AG04449 (cell line): Measurements from ENCODE around the gene NDE1.
"Not testable (repeated sequence)": the region's sequence is repeated elsewhere in the genome, so short reads cannot be mapped to it uniquely, and the experiment has no call there.

ENCODE experiments used
- CTCF ChIA-PET: fragments of 350-600 bp; formaldehyde crosslinking; extraction: SDS; loops from one replicate; lab custom pipeline; 2021; ENCODE audit warnings: antibody characterized with exemption; lab: Yijun Ruan, JAX
- POLR2A ChIA-PET: fragments of 400-600, 350-600 bp; formaldehyde crosslinking; extraction: SDS; loops from one replicate; lab custom pipeline; 2020; ENCODE audit warnings: antibody characterized with exemption, inconsistent platforms; lab: Yijun Ruan, JAX
- DNase-seq: peaks from one replicate; pipeline ENCODE4 v3.0.0-alpha.2; 2010; ENCODE audit warnings: low read depth, low spot score
- H3K4me3 ChIP-seq: 2 replicates; pipeline ENCODE4 v1.5.1; 2011; ENCODE audit warnings: low read depth, mild to moderate bottlenecking, control low read depth, low read length
- TF ChIP-seq, protein P1 (sequence below): IDR thresholded peaks from one replicate; pipeline ENCODE4 v1.5.1; 2011; ENCODE audit warnings: mild to moderate bottlenecking, moderate library complexity, low read length, control low read depth, inconsistent platforms; ENCODE audit not compliant: insufficient read depth; ENCODE audit errors: missing control alignments

Gene NDE1

DNA sequence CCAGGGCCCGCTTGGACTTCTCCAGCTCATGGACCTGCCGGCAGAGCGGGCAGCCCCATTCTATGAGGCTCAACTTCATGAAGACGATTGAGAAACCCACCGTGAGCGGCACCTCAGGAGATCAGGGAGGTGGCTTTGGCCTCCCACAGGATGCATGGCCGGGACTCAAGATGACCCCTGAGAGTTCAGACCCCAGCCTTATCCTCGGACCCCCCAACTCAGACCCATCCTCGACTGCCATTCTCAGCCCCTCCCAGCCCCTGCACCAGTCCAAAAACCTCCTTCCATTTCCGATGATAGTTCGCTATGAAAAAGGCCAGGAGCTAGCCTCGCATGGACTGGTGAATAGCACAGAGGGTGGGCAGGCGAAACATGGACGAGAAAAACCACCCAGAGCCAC, 71.0 kb downstream of the NDE1 start:
- ChIA-PET POLR2A (no interaction called here), CTCF (interaction anchor here (1.6 kb wide), 1 partner anchor 16 kb away, joined by 4 read pairs; no protein-coding TSS in a partner anchor)
- no peak overlapping the region for H3K4me3 ChIP-seq
- TF ChIP-seq, protein P1, sequence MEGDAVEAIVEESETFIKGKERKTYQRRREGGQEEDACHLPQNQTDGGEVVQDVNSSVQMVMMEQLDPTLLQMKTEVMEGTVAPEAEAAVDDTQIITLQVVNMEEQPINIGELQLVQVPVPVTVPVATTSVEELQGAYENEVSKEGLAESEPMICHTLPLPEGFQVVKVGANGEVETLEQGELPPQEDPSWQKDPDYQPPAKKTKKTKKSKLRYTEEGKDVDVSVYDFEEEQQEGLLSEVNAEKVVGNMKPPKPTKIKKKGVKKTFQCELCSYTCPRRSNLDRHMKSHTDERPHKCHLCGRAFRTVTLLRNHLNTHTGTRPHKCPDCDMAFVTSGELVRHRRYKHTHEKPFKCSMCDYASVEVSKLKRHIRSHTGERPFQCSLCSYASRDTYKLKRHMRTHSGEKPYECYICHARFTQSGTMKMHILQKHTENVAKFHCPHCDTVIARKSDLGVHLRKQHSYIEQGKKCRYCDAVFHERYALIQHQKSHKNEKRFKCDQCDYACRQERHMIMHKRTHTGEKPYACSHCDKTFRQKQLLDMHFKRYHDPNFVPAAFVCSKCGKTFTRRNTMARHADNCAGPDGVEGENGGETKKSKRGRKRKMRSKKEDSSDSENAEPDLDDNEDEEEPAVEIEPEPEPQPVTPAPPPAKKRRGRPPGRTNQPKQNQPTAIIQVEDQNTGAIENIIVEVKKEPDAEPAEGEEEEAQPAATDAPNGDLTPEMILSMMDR, result no peak
- no peak for DNase-seq

DNA sequence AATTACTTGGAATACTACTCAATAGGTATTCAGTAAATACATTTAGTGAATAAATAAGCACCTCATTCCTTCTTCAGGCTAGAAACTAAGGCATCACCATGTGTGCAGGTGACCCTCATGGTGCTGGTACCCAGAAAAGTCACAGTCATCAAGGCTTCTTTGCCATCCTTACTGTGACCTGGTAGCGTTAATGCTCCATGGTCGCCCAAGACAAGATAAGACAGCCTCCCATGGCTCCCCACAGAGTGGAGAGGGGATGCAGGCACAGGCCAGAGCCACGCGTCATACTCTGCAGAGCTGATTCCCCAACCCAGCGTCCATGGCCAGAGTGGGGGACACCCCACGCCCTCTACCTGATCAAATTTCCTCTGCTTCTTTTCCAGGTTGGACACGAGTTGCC, 73.8 kb downstream of the NDE1 start:
- TF ChIP-seq, protein P1, result no peak
- ChIA-PET POLR2A (no interaction called here), CTCF (no interaction called here)
- no peak overlapping the region for H3K4me3 ChIP-seq
- DNase-seq, result no peak

DNA sequence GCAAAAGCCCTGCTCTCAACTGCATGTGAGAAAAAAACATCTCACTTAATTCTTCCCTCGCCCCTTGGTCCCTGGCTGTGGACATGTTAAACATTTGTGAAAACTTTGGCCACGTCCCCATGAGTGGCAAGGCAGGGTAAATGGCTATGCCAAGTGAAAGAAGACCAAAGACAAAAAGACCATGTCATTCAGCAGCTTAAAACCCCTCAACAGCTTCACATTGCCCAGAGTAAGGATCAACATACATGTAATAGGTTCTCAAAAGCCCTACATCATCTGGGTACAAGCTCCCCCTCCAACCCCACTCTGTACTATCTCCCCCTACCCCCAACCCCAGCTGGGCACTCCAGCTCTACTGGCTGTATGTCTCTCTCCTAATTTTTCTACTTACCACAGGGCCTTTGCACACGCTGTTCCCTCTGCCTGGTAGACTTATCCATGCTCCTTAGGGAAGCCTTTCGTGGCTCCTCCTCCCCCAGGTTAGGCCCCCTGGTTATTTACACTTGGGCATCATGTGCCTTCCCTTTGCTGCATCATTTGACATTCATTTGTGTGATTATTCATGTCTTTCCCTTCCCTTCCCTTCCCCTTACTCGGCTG, 75.7 kb downstream of the NDE1 start:
- TF ChIP-seq, protein P1, result no peak
- ChIA-PET CTCF (no interaction called here), POLR2A (no interaction called here)
- DNase-seq, result no peak
- no peak overlapping the region for H3K4me3 ChIP-seq

DNA sequence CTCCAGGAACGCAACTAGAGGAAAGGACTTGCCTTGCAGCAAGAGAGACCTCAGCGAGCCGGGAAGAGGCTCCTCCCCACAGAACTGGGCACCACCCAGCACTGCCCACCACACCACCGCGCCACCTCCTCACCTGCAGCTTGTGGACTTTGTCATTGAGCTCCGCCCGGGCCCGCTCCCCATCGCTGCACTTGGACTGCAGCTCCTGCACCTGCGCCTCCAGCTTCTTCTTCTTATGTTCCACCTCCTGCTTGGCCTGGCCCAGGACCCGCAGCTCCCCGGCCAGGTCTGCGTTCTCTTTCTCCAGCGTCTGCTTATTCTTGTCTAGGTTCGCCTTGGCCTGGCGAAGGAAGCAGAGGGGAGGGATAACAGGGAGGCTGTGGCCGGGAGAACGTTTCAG, 76.7 kb downstream of the NDE1 start:
- no peak overlapping the region for H3K4me3 ChIP-seq
- DNase-seq, result no peak
- ChIA-PET CTCF (no interaction called here), POLR2A (no interaction called here)
- TF ChIP-seq, protein P1, result no peak

DNA sequence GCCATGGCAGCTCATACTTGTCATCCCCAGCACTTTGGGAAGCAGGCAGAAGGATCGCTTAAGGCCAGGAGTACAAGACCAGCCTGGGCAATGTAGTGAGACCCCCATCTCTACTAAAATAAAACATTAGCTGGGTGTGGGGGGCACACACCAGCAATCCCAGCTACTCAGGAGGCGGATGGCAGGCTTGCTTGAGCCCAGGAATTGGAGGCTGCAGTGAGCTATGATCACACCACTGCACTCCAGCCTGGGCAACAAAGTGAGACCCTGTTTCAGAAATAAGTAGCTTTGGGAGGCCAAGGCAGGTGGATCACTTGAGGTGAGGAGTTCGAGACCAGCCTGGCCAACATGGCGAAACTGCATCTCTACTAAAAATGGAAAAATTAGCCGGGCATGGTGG, 77.7 kb downstream of the NDE1 start:
- DNase-seq, POLR2A ChIA-PET, H3K4me3 ChIP-seq: not testable (repeated sequence)
- CTCF ChIA-PET, result interaction anchor here (0.6 to 0.9 kb wide), 2 partner anchors 22 to 305 kb away, joined by 3 to 4 read pairs; no protein-coding TSS in a partner anchor

DNA sequence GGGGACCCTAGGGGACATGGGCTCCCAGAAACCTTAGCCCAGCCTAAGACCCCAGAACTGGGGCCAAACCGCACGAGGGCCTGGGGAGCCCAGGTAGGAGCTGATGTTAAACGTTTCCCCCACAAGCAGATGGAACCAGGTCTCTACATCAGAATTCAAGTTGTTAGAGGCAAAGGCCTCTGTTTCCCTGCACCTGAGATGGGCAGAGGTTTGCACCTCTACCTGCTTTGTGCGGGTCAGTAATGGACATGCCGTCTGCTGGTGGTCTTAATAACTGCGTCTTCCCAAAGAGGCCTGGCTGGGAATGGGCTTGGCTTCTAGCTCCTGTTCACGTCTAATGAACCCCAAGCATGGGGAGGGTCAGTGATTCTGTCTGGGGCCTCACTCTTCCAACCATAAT, 79.1 kb downstream of the NDE1 start:
- POLR2A ChIA-PET, result no interaction called here
- TF ChIP-seq, protein P1, result no peak
- H3K4me3 ChIP-seq, result no peak overlapping the region
- no peak for DNase-seq
- CTCF ChIA-PET, result interaction anchor here (1.7 kb wide), 1 partner anchor 10 kb away, joined by 4 read pairs; no protein-coding TSS in a partner anchor

DNA sequence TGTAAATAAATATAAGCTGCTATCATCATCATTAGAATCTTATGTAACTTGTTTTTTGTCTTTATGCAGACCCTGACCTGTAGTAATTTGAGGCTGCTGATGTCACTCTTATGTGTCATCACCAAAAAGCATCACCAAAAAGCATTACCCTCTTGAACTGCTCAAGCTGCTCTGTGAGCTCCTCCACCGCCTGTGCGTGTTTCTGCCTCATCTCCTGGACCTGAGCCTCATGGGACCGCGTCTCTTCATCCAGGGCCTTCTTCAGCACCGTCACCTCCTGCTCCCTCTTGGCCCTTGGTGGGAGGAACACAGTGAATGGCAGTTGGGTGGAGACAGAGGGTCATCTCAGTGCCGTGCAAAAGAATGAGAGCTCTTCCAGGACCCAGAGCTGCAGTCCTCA, 82.4 kb downstream of the NDE1 start:
- POLR2A ChIA-PET, result no interaction called here
- CTCF ChIA-PET, result interaction anchor here (1.0 to 2.1 kb wide), 2 partner anchors 24 to 89 kb away, joined by 3 to 6 read pairs; no protein-coding TSS in a partner anchor
- no peak overlapping the region for H3K4me3 ChIP-seq
- TF ChIP-seq, protein P1, result no peak
- no peak for DNase-seq
